Measurements from ENCODE around the gene PGA4. TPM values are rescaled to one million over a fixed set of nuclear protein-coding genes. Genes with fewer than 3 reads are reported as not detected.
A peak's percentile ranks its signal among the peaks of the same experiment; 100 is the strongest.
"Not testable (repeated sequence)": the region's sequence is repeated elsewhere in the genome, so short reads cannot be mapped to it uniquely, and the experiment has no call there.

The PGA4 gene
- total RNA-seq, 1 donor from 2014 or later, result not detected

DNA sequence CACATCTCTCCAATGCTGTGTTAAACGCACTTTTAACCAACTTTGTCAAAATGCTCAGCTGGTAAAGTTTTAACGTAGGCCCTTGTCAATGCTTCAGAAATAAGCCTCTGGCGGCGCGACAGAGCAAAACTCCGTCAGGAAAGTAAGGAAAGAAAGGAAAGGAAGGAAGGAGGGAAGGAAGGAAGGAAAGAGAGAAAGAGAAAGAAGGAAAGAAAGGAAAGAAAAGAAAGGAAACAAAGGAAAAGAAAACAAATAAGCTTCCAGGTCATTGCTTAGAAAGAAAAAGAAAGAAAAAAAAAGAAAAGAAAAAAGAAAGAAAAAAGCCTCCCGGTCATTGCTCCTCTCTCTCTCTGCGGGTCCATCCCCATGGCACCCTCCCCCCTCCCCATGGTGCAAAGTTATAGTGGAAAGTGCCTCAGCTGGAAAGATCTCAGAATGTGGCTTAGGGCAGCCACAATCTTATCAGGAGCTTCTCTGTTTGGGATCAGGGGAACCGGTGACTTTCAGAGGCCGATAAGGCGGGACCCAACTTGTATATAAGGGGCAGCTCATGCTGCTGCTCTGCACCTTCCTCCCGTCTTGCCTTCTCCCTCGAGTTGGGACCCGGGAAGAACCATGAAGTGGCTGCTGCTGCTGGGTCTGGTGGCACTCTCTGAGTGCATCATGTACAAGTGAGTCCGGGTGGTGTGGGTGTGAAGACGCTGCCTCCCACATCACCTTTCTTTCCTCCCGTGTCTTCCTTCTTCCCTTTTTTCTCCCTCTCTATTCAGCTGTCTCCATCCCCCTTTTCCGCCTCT is 19.0 kb upstream of the PGA4 start, which contains the start of gene PGA3:
PGA3 (plus strand) TSS at position 566 of the 797 bp plus-strand sequence; CDS start at position 616, 50 bp downstream.
- not testable (repeated sequence) for DNase-seq (ENCODE audit: low spot score)

DNA sequence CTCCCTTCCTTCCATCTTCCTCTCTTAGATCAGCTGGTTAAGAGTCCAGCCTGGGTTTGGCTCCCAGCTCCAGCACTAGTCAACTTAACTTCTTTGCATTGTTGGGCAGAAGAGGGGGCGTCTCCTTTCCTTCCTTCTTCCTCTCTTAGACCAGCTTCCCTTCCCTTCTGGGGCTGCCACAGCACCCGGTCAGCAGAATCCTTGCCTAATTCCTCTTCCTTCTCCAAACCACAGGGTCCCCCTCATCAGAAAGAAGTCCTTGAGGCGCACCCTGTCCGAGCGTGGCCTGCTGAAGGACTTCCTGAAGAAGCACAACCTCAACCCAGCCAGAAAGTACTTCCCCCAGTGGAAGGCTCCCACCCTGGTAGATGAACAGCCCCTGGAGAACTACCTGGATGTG is 18.3 kb upstream of the PGA4 start:
- DNase-seq (ENCODE audit: low spot score); intact Hi-C loops (cut with DNase I): not testable (repeated sequence)

More for the DNA sequence above, 19.0 kb upstream of the PGA4 start, which contains the start of gene PGA3:
- intact Hi-C loops (cut with DNase I), result not testable (repeated sequence)

DNA sequence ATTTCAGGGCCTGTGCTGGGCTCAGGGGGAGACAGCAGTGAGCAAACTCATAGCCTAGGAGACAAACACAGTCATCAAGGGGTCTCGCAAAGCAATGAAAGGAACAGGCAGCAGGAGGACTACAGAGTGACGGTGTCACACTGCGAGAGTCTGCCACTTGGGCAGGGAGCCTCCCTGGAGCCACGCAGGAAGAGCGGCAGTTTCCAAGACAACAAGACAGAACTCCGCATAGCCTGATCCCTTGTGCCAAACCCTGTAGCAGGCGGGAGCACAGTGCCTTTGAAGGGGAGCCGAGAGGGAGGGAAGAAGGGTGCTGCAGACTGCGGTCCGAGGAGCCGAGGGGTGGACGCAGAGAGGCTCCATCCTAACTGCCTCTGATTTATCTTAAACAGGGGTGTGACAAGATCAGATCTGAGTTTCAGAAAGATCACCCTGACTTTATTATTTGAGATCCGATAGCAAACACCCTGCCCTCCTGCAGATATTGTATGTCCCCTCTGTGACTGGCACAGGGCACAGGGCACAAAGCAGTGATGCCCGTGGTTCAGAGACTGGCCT is 17.6 kb upstream of the PGA4 start:
- intact Hi-C loops (cut with DNase I); DNase-seq (ENCODE audit: low spot score): not testable (repeated sequence)

DNA sequence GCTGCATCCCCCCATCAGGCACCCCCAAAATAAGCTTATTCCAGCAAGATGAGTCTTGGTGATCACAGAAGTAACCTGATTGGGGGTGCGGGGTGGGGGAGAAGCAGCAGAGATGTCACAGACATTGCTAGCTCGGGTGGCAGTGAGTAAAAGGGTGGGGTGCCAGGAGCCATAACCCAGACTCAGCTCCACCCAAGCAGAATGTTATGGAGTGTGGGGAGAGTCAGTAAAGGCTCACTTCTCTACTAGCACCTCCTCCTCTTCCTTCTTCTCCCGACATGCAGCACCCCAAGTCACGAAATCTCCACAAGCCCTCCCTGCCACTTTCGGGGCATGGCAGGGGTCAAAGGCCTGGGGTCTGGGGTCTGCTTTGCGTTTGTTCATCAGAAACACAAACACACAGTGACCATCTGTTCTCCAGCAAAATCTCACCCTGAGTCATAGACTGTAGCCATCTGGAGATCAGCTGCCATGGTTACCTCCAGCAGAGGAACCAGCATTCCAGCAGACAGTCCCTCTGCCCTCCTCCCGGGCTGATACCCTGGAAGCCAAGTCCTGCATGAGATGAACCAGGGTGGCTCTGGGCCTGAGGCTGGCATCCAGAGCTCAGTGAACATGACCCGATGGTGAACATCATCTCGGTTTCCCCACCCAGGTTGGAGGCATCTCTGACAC is 14.4 kb upstream of the PGA4 start:
- intact Hi-C loops (cut with DNase I); DNase-seq (ENCODE audit: low spot score): not testable (repeated sequence)

DNA sequence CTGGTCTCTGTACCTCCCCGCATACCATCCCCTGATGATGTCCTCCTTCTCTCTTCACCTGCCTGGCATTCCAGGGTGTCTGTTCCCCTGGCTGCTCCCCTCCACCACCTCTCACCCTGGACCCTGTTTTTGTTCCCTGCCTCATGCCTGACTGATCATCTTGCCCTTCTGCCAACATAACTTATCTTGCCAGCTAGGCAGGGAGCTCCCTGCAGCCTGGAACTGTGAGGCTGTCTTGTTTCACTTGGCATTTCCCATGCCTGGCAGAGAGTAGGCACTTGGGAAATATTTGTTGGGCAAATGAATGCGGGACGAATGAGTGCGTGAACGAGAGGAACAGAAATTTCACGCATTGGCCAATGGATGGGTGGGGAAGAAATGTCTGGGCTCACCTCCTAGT is 11.5 kb upstream of the PGA4 start:
- intact Hi-C loops (cut with DNase I); DNase-seq (ENCODE audit: low spot score): not testable (repeated sequence)

DNA sequence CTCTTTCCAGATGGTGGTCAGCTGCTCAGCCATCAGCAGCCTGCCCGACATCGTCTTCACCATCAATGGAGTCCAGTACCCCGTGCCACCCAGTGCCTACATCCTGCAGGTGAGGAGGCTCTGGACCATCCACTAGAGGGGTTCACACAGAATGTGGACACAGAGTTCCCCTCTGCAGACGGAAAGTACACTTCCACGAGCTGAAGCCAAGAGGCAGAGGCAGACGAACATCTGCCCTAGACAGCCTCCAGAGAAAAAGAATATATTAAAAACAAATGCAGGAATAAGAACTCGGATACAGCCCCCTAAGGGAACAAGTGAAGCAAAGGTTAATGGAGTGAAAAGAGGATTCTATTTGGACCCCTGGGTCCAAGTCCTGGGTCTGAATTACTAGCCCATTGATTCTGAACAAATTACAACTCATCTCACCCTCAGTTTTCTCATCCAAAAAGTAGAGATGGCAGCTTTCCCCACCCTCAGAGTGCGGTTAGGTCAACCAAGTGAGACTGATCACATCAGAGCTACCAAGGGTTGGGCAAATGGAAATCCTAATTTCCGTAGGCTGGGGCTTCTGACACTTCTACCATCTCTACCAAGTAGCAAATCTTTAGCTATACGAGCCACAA is 10.7 kb upstream of the PGA4 start:
- peak; percentile 15 for DNase-seq (ENCODE audit: low spot score)
- intact Hi-C loops (cut with DNase I), result not testable (repeated sequence)

DNA sequence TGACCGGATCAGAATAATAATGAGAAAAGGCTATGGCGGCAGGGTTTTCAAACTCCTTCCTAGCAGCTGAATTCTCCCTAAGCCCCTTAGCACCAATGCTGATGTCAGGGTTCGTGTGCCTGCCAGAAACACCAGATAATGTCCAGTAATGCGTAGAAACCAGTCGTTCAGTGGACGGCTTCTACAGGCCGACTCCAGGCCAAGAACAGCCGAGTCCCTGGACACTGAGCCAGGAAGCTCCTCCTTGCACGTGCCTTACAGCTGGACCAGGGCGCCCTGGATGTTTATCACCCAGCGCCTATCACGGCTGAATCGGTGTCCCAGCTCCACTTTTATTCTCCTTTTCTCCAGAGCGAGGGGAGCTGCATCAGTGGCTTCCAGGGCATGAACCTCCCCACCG is 9.9 kb upstream of the PGA4 start:
- DNase-seq (ENCODE audit: low spot score); intact Hi-C loops (cut with DNase I): not testable (repeated sequence)

DNA sequence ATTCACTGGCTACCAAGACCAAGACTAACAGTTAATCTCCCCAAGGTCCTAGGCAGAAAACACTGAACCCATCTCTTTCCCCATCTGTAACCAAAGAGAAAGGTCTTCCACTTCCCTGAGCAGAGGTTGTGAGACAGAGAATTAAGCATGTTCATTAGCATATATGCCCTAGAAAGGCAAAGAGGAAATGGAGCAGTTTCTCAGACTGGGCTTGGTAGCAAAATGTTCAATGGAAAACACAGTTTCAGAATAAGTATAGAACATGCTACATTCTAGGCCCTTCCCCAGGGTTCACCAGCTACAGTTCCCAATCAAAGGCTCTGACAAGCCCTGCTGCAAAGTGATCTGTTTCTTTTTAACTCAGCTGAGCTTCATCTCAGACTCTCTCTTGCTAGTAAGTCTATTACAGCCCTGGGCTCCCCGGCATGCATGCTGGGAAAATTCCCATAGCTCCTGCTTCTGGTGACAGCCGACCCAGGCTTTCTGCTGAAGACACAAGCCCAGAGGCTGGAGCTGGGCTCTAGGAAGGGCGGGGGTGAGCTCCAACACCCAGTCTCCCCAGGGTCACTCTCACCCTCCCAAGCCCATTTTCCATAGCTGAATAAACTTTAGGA is 8.3 kb upstream of the PGA4 start:
- DNase-seq (ENCODE audit: low spot score); intact Hi-C loops (cut with DNase I): not testable (repeated sequence)

DNA sequence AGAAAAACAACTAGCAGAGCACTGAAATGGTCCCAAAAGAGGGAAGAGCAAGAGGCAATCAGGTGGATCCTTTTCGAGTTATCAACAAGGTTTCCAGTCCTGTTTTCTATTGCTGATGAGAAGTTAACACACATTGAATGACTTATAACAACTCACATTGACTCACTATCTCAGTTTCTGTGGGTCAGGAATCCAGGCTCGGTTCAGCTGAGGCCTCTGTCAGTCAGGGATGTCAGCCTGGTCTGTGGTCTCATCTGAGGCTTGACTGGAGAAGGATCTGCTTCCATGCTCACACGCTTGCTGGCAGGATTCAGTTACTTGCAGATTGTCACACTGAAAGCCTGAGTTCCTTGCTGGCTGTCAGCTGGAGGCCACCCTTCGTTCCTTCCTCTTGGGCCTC is 3.8 kb upstream of the PGA4 start:
- intact Hi-C loops (cut with DNase I); DNase-seq (ENCODE audit: low spot score): not testable (repeated sequence)

DNA sequence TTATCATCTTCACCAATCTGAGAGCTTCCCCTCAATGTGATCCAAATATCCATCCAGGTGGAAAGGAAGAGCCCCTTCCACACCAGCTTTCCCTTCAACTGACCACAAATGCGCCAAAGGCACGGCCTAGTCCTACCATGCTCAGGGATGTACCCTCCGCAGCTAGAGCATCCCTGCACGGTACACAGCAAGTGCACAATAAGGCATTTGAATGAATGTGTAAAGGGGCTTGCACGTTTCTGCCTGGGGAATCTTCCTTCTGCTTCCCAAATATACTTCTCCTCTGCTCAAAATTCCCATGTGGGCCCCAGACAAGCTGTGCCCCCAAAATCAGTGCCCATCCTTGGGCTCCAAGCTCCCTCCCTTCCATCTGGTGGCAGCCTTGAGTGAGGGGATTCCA is 3.1 kb upstream of the PGA4 start:
- intact Hi-C loops (cut with DNase I); DNase-seq (ENCODE audit: low spot score): not testable (repeated sequence)

DNA sequence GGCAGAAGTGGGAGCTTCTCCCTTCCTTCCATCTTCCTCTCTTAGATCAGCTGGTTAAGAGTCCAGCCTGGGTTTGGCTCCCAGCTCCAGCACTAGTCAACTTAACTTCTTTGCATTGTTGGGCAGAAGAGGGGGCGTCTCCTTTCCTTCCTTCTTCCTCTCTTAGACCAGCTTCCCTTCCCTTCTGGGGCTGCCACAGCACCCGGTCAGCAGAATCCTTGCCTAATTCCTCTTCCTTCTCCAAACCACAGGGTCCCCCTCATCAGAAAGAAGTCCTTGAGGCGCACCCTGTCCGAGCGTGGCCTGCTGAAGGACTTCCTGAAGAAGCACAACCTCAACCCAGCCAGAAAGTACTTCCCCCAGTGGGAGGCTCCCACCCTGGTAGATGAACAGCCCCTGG is 545 bp downstream of the PGA4 start:
- DNase-seq (ENCODE audit: low spot score); intact Hi-C loops (cut with DNase I): not testable (repeated sequence)

DNA sequence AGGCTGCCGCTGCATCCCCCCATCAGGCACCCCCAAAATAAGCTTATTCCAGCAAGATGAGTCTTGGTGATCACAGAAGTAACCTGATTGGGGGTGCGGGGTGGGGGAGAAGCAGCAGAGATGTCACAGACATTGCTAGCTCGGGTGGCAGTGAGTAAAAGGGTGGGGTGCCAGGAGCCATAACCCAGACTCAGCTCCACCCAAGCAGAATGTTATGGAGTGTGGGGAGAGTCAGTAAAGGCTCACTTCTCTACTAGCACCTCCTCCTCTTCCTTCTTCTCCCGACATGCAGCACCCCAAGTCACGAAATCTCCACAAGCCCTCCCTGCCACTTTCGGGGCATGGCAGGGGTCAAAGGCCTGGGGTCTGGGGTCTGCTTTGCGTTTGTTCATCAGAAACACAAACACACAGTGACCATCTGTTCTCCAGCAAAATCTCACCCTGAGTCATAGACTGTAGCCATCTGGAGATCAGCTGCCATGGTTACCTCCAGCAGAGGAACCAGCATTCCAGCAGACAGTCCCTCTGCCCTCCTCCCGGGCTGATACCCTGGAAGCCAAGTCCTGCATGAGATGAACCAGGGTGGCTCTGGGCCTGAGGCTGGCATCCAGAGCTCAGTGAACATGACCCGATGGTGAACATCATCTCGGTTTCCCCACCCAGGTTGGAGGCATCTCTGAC is 4.5 kb downstream of the PGA4 start:
- DNase-seq (ENCODE audit: low spot score); intact Hi-C loops (cut with DNase I): not testable (repeated sequence)

DNA sequence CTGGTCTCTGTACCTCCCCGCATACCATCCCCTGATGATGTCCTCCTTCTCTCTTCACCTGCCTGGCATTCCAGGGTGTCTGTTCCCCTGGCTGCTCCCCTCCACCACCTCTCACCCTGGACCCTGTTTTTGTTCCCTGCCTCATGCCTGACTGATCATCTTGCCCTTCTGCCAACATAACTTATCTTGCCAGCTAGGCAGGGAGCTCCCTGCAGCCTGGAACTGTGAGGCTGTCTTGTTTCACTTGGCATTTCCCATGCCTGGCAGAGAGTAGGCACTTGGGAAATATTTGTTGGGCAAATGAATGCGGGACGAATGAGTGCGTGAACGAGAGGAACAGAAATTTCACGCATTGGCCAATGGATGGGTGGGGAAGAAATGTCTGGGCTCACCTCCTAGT is 7.3 kb downstream of the PGA4 start:
- DNase-seq (ENCODE audit: low spot score); intact Hi-C loops (cut with DNase I): not testable (repeated sequence)

DNA sequence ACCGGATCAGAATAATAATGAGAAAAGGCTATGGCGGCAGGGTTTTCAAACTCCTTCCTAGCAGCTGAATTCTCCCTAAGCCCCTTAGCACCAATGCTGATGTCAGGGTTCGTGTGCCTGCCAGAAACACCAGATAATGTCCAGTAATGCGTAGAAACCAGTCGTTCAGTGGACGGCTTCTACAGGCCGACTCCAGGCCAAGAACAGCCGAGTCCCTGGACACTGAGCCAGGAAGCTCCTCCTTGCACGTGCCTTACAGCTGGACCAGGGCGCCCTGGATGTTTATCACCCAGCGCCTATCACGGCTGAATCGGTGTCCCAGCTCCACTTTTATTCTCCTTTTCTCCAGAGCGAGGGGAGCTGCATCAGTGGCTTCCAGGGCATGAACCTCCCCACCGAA is 8.9 kb downstream of the PGA4 start:
- intact Hi-C loops (cut with DNase I); DNase-seq (ENCODE audit: low spot score): not testable (repeated sequence)

DNA sequence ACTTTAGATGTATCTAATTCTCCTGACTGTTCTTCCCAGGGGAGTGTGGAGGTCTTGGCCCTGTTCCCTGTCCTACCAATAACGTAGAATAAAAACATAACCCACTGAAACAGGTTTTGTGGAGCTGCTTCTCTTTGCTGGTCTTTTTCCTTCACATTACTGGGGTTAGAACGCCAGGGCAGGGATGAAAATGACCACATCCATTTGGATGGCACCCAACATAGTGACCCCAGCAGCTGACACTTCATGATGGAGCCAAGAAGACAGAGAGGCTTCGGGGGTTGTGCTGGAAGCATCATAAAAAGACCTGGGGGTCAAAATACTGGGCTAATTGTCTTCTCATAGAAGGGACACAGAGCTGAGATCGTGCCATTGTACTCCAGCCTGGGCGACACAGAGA is 9.4 kb downstream of the PGA4 start:
- DNase-seq (ENCODE audit: low spot score); intact Hi-C loops (cut with DNase I): not testable (repeated sequence)

DNA sequence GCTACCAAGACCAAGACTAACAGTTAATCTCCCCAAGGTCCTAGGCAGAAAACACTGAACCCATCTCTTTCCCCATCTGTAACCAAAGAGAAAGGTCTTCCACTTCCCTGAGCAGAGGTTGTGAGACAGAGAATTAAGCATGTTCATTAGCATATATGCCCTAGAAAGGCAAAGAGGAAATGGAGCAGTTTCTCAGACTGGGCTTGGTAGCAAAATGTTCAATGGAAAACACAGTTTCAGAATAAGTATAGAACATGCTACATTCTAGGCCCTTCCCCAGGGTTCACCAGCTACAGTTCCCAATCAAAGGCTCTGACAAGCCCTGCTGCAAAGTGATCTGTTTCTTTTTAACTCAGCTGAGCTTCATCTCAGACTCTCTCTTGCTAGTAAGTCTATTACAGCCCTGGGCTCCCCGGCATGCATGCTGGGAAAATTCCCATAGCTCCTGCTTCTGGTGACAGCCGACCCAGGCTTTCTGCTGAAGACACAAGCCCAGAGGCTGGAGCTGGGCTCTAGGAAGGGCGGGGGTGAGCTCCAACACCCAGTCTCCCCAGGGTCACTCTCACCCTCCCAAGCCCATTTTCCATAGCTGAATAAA is 10.5 kb downstream of the PGA4 start:
- DNase-seq (ENCODE audit: low spot score); intact Hi-C loops (cut with DNase I): not testable (repeated sequence)

DNA sequence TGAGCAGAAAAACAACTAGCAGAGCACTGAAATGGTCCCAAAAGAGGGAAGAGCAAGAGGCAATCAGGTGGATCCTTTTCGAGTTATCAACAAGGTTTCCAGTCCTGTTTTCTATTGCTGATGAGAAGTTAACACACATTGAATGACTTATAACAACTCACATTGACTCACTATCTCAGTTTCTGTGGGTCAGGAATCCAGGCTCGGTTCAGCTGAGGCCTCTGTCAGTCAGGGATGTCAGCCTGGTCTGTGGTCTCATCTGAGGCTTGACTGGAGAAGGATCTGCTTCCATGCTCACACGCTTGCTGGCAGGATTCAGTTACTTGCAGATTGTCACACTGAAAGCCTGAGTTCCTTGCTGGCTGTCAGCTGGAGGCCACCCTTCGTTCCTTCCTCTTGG is 15.0 kb downstream of the PGA4 start:
- DNase-seq (ENCODE audit: low spot score); intact Hi-C loops (cut with DNase I): not testable (repeated sequence)

DNA sequence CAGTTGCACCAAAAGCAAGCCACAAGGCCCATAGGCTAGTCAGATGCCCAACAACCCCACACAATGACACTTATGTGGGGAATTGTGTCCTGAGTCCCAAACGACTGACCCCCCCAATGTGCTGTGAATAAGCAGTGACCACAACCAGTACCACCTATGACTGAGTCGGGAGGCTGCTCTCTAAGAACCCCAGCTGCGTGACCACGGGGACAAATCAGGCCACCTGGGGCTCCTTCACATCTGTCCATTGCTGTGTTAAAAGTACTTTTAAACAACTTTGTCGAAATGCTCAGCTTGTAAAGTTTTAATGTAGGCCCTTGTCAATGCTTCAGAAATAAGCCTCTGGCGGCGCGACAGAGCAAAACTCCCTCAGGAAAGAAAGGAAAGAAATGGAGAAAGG is 18.1 kb downstream of the PGA4 start:
- not testable (repeated sequence) for DNase-seq (ENCODE audit: low spot score)

More for the DNA sequence above, 18.1 kb downstream of the PGA4 start:
- intact Hi-C loops (cut with DNase I), result not testable (repeated sequence)

All from cardiac septum (tissue), 1 donor.